Left lung (tissue), 10 donors: ENCODE data around the gene ABCC10. TPM values are rescaled to one million over a fixed set of nuclear protein-coding genes. Genes with fewer than 3 reads are reported as not detected.

Experiments used
- ATAC-seq: fragments of 200-7000 bp; cut with Tn5 transposase; one replicate; pipeline ENCODE4 v1.9.1; 2020; ENCODE audit warnings: moderate library complexity
- DNase-seq, 4 donors: peaks; one replicate each; pipeline ENCODE4 v3.0.0-alpha.2; 2013 to 2020
- H3K27ac ChIP-seq, 2 donors: fragments of 200-600 bp; sonication (generic) in 1 of 2; one replicate each; pipeline versions ENCODE4 v1.5.0 to v1.8.0; 2020 to 2021
- H3K27me3 ChIP-seq, 2 donors: fragments of 200-600 bp; sonication (generic) in 1 of 2; one replicate each; pipeline versions ENCODE4 v1.5.0 to v1.8.0; 2020 to 2021
- H3K36me3 ChIP-seq, 2 donors: fragments of 200-600 bp; sonication (generic) in 1 of 2; one replicate each; pipeline versions ENCODE4 v1.5.0 to v1.8.0; 2020 to 2021
- H3K4me1 ChIP-seq, 2 donors: fragments of 200-600 bp; one replicate each; pipeline ENCODE4 v1.8.0; 2021
- H3K4me3 ChIP-seq, 2 donors: fragments of 200-600 bp; sonication (generic) in 1 of 2; one replicate each; pipeline versions ENCODE4 v1.5.0 to v1.8.0; 2020 to 2021; ENCODE audit warnings: mild to moderate bottlenecking in 1 of 2
- H3K9me3 ChIP-seq, 2 donors: fragments of 200-600 bp; sonication (generic) in 1 of 2; one replicate each; pipeline versions ENCODE4 v1.5.0 to v1.8.0; 2020 to 2021
- intact Hi-C, 2 donors: fragments of 100-400 bp; cut with DNase I; formaldehyde crosslinking; loops; one replicate each; pipeline versions ENCODE4 v1.11.2 to v1.14.2; 2022
- polyA plus RNA-seq, 6 donors: library from polyadenylated mRNA; unstranded; fragments of 120-200 nt; gene quantifications; one replicate each; pipeline ENCODE4 v1.2.1, GENCODE V29; 2013; ENCODE audit not compliant: insufficient read length in 6 of 6
- total RNA-seq, 2 donors: library from RNA; stranded (reverse); fragmentation: NEBNext Ultra II Directional; extraction: Animal tissue kit (Norgen Biotek cat#: 25700); gene quantifications; one replicate each; pipeline ENCODE4 v1.2.1, GENCODE V29; 2021
- TF ChIP-seq, protein P1 (sequence below), 2 donors: fragments of 200-600 bp; sonication (generic) in 1 of 2; IDR thresholded peaks; one replicate each; pipeline versions ENCODE4 v1.5.0 to v1.8.0; 2021; ENCODE audit warnings: antibody characterized with exemption in 2 of 2
- donor health status: DM: no; HTN: yes; CAD: no.
- donor health status: DM: no; HTN: no; CAD: no.

The ABCC10 gene
- total and polyA plus RNA-seq, 8 donors: 19.7 to 43.8 (median 30.0) TPM

DNA sequence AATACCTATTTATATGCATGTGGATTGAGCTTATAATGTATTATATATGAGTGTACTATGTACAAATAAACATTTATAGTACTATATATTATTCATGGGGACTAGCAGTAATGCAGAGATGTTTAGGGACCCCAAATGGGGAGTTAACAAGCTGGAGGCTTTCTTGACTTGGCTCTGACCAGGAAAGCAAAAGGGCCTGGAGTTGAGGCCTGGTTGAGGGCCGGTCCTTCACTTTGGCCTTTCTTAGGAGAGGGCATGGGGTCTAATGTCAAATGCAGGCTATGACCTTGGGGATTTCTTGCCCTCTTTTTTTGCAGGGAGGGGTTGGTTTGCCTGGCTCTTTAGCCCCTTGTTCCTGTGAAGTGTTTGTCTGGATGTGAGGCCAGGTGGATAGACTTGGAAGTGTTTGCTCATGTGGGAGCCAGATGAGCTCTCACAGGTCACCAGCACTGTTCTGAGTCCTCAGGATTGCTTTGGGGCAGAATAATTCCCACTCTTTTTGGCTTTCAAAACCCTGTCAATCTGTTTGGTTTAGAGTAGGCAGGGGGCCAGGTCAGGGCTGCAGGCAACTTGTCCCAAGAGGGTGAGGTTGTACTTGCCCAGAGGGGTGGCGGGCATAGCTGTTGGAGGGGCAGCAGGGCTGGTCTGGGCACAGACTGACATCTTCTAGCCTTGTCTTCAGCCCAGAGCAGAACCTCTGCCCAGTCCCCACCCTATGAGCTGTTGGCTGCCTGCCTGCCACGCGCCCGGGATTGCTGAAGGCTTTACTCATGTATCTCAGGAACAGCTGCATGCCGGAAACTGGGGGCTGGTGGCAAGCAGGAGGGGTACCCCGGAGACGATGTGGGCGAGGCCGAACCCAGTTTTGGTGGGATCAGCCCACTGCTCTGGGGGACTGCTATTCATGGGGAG, 64.7 kb downstream of the ABCC10 start:
- intact Hi-C loops: loop anchor here in 1 of 2 donors (5.0 kb wide), 1 partner anchor 35 kb away; the partner anchor contains the start of gene DLK2
- ATAC-seq (peak; percentile 85), DNase-seq (peak in 3 of 4 donors; percentile 60 to 89 (median 67))
- Histone ChIP-seq H3K4me1 (peaks cover 12 to 36% of the 10 kb centered on the region in 2 donors), H3K27me3 (no peaks in the 10 kb centered on the region), H3K36me3 (peaks cover 0 to 9% of the 10 kb centered on the region in 2 donors), H3K4me3 (no peak overlapping the region), H3K9me3 (no peaks in the 10 kb centered on the region), H3K27ac (peak overlapping the region in 1 of 2 donors; percentile 2)
- TF ChIP-seq, protein P1, sequence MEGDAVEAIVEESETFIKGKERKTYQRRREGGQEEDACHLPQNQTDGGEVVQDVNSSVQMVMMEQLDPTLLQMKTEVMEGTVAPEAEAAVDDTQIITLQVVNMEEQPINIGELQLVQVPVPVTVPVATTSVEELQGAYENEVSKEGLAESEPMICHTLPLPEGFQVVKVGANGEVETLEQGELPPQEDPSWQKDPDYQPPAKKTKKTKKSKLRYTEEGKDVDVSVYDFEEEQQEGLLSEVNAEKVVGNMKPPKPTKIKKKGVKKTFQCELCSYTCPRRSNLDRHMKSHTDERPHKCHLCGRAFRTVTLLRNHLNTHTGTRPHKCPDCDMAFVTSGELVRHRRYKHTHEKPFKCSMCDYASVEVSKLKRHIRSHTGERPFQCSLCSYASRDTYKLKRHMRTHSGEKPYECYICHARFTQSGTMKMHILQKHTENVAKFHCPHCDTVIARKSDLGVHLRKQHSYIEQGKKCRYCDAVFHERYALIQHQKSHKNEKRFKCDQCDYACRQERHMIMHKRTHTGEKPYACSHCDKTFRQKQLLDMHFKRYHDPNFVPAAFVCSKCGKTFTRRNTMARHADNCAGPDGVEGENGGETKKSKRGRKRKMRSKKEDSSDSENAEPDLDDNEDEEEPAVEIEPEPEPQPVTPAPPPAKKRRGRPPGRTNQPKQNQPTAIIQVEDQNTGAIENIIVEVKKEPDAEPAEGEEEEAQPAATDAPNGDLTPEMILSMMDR (IDR thresholded peaks at IDR 0.05): no peak

DNA sequence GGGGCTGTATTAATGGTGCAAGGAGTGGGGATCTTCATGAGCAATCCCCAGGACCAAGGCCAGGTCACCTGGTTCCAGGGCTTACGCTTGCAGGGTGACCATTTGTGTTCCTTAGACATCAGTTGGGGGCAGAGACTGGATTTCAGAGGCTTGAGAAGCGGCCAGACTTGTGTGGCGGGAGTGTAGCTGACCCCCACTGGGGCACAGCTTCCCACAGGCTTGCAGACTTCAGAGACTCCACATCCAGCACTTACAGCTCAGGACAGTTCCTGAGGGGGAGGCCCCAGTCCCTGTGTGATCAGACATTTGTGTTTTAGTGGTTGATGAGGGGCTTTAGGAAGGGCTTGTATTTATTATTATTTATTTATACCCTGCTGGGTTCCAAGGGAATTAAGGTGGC, 65.3 kb downstream of the ABCC10 start:
- ATAC-seq: no peak
- peaks cover 0 to 11% of the 10 kb centered on the region in 2 donors for H3K36me3 ChIP-seq
- H3K27ac ChIP-seq: peak overlapping the region in 1 of 2 donors; percentile 2

GRCh38 chr6:43493230-43493629, 65.9 kb downstream of the ABCC10 start:
- H3K4me3 ChIP-seq: no peak overlapping the region
- intact Hi-C loops: loop anchor here in 1 of 2 donors (5.0 kb wide), 1 partner anchor 36 kb away; the partner anchor contains the start of gene DLK2
- no peak overlapping the region for H3K27ac ChIP-seq
- H3K36me3 ChIP-seq: peaks cover 0 to 16% of the 10 kb centered on the region in 2 donors
- ATAC-seq (no peak), DNase-seq (no peak)
- TF ChIP-seq, protein P1 (IDR thresholded peaks at IDR 0.05): no peak
- no peaks in the 10 kb centered on the region for H3K9me3 ChIP-seq
- H3K4me1 ChIP-seq: peaks cover 12 to 36% of the 10 kb centered on the region in 2 donors
- H3K27me3 ChIP-seq: no peaks in the 10 kb centered on the region

More for the DNA sequence above, 65.3 kb downstream of the ABCC10 start:
- DNase-seq: no peak
- Histone ChIP-seq H3K4me3 (no peak overlapping the region), H3K9me3 (no peaks in the 10 kb centered on the region), H3K27me3 (no peaks in the 10 kb centered on the region), H3K4me1 (peaks cover 12 to 36% of the 10 kb centered on the region in 2 donors)
- intact Hi-C loops: loop anchor here in 1 of 2 donors (5.0 kb wide), 1 partner anchor 35 kb away; the partner anchor contains the start of gene DLK2
- TF ChIP-seq, protein P1 (IDR thresholded peaks at IDR 0.05): no peak

GRCh38 chr6:43493833-43494232, 66.5 kb downstream of the ABCC10 start:
- Histone ChIP-seq H3K4me1 (peaks cover 12 to 36% of the 10 kb centered on the region in 2 donors), H3K9me3 (no peaks in the 10 kb centered on the region), H3K4me3 (no peak overlapping the region)

More at GRCh38 chr6:43493833-43494232, 66.5 kb downstream of the ABCC10 start:
- peaks cover 0 to 22% of the 10 kb centered on the region in 2 donors for H3K36me3 ChIP-seq
- no peaks in the 10 kb centered on the region for H3K27me3 ChIP-seq
- ATAC-seq (no peak), DNase-seq (no peak)
- intact Hi-C loops: loop anchor here in 1 of 2 donors (5.0 kb wide), 1 partner anchor 37 kb away; the partner anchor contains the start of gene DLK2
- TF ChIP-seq, protein P1 (IDR thresholded peaks at IDR 0.05): no peak
- H3K27ac ChIP-seq: no peak overlapping the region
